PC-3 (cell line): Measurements from ENCODE around the gene PYGO2. TPM values are rescaled to one million over a fixed set of nuclear protein-coding genes. Genes with fewer than 3 reads are reported as not detected.

Source experiments
- ATAC-seq: fragments of 200-7000 bp; cut with Tn5 transposase; 2 replicates; pipeline ENCODE4 v1.9.1; 2020; ENCODE audit warnings: mild to moderate bottlenecking, moderate library complexity
- BruUV-seq: library from RNA; stranded (reverse); fragments of 400-500 nt; replicated peaks from 2 replicates; lab custom pipeline; 2021; lab: Mats Ljungman, UMichigan
- CTCF ChIA-PET: fragments of 300-600 bp; sonication (Branson Sonifier 250); formaldehyde crosslinking; loops from one replicate; lab custom pipeline; 2022; ENCODE audit warnings: antibody characterized with exemption; lab: Charles Lee
- POLR2A ChIA-PET: fragments of 300-600 bp; sonication (Branson Sonifier 250); formaldehyde crosslinking; loops from one replicate; lab custom pipeline; 2022; ENCODE audit warnings: antibody characterized with exemption; ENCODE audit not compliant: unreplicated experiment; lab: Charles Lee
- DNase-seq: peaks from one replicate; pipeline ENCODE4 v3.0.0-alpha.2; 2015
- H2AFZ ChIP-seq: fragments of 300-600 bp; sonication (generic); 2 replicates; pipeline ENCODE4 v1.6.0; 2016; ENCODE audit warnings: antibody characterized with exemption, low read length
- H3F3A ChIP-seq: fragments of 300-600 bp; sonication (generic); one replicate; pipeline ENCODE4 v1.6.0; 2017; ENCODE audit warnings: antibody characterized with exemption, low read length, control low read depth, mild to moderate bottlenecking; ENCODE audit not compliant: unreplicated experiment
- H3K27ac ChIP-seq: fragments of 300-600 bp; sonication (generic); 2 replicates; pipeline ENCODE4 v1.5.1; 2016; ENCODE audit warnings: mild to moderate bottlenecking, low read length
- H3K27me3 ChIP-seq: fragments of 300-600 bp; sonication (generic); 2 replicates; pipeline ENCODE4 v1.6.1; 2016; ENCODE audit warnings: low read length, mixed read lengths
- H3K36me3 ChIP-seq: fragments of 300-600 bp; sonication (generic); 2 replicates; pipeline ENCODE4 v1.6.1; 2016; ENCODE audit warnings: low read depth, mixed run types, low read length, mixed read lengths
- H3K4me1 ChIP-seq: fragments of 300-600 bp; sonication (generic); 2 replicates; pipeline ENCODE4 v1.5.1; 2016; ENCODE audit warnings: low read length; ENCODE audit not compliant: insufficient read depth
- H3K4me2 ChIP-seq: fragments of 300-600 bp; sonication (generic); 2 replicates; pipeline ENCODE4 v1.6.0; 2016; ENCODE audit warnings: low read length
- H3K4me3 ChIP-seq: fragments of 300-600 bp; sonication (generic); 2 replicates; pipeline ENCODE4 v1.5.1; 2016; ENCODE audit warnings: mild to moderate bottlenecking, low read length, mixed read lengths
- H3K79me2 ChIP-seq: fragments of 300-600 bp; sonication (generic); 2 replicates; pipeline ENCODE4 v1.6.1; 2017; ENCODE audit warnings: low read length, mixed read lengths
- H3K9ac ChIP-seq: fragments of 300-600 bp; sonication (generic); 2 replicates; pipeline ENCODE4 v1.6.0; 2016; ENCODE audit warnings: mild to moderate bottlenecking, low read length
- H3K9me2 ChIP-seq: fragments of 300-600 bp; sonication (generic); replicated peaks from 2 replicates; pipeline ENCODE4 v1.6.1; 2016; ENCODE audit warnings: mixed run types, low read length, mixed read lengths
- H3K9me3 ChIP-seq: fragments of 300-600 bp; sonication (generic); 2 replicates; pipeline ENCODE4 v1.6.1; 2016; ENCODE audit warnings: low read length, mixed read lengths
- H4K20me1 ChIP-seq: fragments of 300-600 bp; sonication (generic); 2 replicates; pipeline ENCODE4 v1.6.1; 2016; ENCODE audit warnings: low read length, mixed read lengths
- EZH2 ChIP-seq: fragments of 300-600 bp; sonication (generic); IDR thresholded peaks from one replicate; pipeline ENCODE4 v1.6.1; 2017; ENCODE audit warnings: antibody characterized with exemption, mild to moderate bottlenecking, low read length; ENCODE audit not compliant: unreplicated experiment
- EZH2phosphoT487 ChIP-seq: fragments of 300-600 bp; sonication (generic); IDR thresholded peaks from 2 replicates; pipeline ENCODE4 v1.6.1; 2018; ENCODE audit warnings: mild to moderate bottlenecking, antibody characterized with exemption, low read length, borderline replicate concordance
- intact Hi-C: fragments of 100-400 bp; cut with micrococcal nuclease; formaldehyde crosslinking; loops from 2 replicates; pipeline ENCODE4 v1.9.0; 2023
- total RNA-seq: library from RNA; depleted of rRNA; stranded (reverse); fragments of >200 nt; gene quantifications from 2 replicates; pipeline ENCODE4 v1.2.3, GENCODE V29; 2014
- TF ChIP-seq, protein P1 (sequence below): fragments of 300-600 bp; sonication (generic); conservative IDR thresholded peaks from 2 replicates; pipeline ENCODE4 v1.5.1; 2017; ENCODE audit warnings: antibody characterized with exemption, low read depth, mild to moderate bottlenecking, low read length

PYGO2 gene
- total RNA-seq, 1 experiment from 2014 or later: 41.7 TPM

GRCh38 chr1:154999571-155000410 lies 38.2 kb upstream of the PYGO2 start:
- TF ChIP-seq EZH2 (no peak), EZH2phosphoT487 (no peak)
- TF ChIP-seq, protein P1, sequence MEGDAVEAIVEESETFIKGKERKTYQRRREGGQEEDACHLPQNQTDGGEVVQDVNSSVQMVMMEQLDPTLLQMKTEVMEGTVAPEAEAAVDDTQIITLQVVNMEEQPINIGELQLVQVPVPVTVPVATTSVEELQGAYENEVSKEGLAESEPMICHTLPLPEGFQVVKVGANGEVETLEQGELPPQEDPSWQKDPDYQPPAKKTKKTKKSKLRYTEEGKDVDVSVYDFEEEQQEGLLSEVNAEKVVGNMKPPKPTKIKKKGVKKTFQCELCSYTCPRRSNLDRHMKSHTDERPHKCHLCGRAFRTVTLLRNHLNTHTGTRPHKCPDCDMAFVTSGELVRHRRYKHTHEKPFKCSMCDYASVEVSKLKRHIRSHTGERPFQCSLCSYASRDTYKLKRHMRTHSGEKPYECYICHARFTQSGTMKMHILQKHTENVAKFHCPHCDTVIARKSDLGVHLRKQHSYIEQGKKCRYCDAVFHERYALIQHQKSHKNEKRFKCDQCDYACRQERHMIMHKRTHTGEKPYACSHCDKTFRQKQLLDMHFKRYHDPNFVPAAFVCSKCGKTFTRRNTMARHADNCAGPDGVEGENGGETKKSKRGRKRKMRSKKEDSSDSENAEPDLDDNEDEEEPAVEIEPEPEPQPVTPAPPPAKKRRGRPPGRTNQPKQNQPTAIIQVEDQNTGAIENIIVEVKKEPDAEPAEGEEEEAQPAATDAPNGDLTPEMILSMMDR: no peak
- H3F3A ChIP-seq: peaks cover 4% of the 10 kb centered on the region
- H3K4me2 ChIP-seq: peak overlapping the region; percentile 75
- H3K27me3 ChIP-seq: no peaks in the 10 kb centered on the region
- H3K9me3 ChIP-seq: no peaks in the 10 kb centered on the region
- peak overlapping the region; percentile 77 for H3K27ac ChIP-seq
- peaks cover 22% of the 10 kb centered on the region for H3K79me2 ChIP-seq
- peak; percentile 38 for DNase-seq
- peaks cover 29% of the 10 kb centered on the region for H3K4me1 ChIP-seq
- peak overlapping the region; percentile 54 for H3K9ac ChIP-seq
- H2AFZ ChIP-seq: peak overlapping the region; percentile 78
- no peaks in the 10 kb centered on the region for H3K9me2 ChIP-seq
- intact Hi-C loops: loop anchor here (2.0 kb wide), 1 partner anchor 39 kb away; the partner anchor contains the start of gene PYGO2
- no TSS peak for BruUV-seq
- H4K20me1 ChIP-seq: no peaks in the 10 kb centered on the region
- H3K4me3 ChIP-seq: peak overlapping the region; percentile 58
- no peak for ATAC-seq
- POLR2A ChIA-PET: interaction anchor here (0.6 kb wide), 1 partner anchor 63 kb away, joined by 9 read pairs; no protein-coding TSS in a partner anchor
- CTCF ChIA-PET: interaction anchor here (0.8 to 1.5 kb wide), 5 partner anchors 16 to 86 kb away, joined by 3 to 8 read pairs (median 4); partner anchors contain the start of genes FLAD1 and SHC1
- H3K36me3 ChIP-seq: no peaks in the 10 kb centered on the region

DNA sequence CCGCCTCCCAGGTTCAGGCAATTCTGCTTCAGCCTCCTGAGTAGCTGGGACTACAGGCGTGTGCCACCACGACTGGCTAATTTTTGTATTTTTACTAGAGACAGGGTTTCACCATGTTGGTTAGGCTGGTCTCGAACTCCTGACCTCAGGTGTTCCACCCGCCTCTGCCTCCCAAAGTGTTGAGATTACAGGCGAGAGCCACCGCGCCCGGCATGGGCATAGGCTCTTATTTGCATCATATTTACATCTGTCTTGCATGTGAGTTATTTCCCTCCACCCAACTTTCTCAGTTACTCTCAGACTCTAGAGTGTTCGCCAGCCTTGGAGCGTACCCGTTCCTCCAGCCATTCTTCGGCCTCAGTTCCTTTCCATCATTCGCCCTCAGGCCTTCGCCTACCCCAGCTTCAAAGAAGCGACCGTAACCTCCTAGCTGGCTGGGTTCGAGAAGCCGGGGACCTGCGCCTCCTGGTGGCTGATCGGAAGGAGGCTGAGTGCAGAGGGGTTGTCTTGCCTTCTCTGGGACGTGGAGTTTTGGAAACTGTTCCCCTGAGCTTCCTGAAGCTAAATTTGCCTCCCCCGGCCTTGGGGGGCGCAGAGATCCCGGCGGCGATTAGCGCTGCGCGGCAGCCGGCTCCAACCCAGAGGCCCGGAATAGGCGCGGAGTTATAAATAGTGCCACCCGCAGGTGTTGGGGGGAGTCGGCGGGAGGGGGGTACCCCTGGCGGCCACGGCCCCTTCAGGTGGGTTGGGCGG lies 37.4 kb upstream of the PYGO2 start:
- H3K9me3 ChIP-seq: no peaks in the 10 kb centered on the region
- intact Hi-C loops: no loop called here
- H3K9ac ChIP-seq: no peak overlapping the region
- peak overlapping the region; percentile 78 for H2AFZ ChIP-seq
- H3K4me3 ChIP-seq: peak overlapping the region; percentile 58
- TF ChIP-seq, protein P1: peak; percentile 99
- TF ChIP-seq EZH2 (no peak), EZH2phosphoT487 (no peak)
- H3K79me2 ChIP-seq: peaks cover 14% of the 10 kb centered on the region
- DNase-seq (peak; percentile 77), ATAC-seq (no peak)
- H3K4me1 ChIP-seq: peaks cover 21% of the 10 kb centered on the region
- CTCF ChIA-PET: interaction anchor here (0.6 to 1.5 kb wide), 7 partner anchors 15 to 86 kb away, joined by 3 to 8 read pairs (median 4); partner anchors contain the start of genes FLAD1 and PBXIP1
- BruUV-seq: no TSS peak
- no peaks in the 10 kb centered on the region for H3K9me2 ChIP-seq
- POLR2A ChIA-PET: no interaction called here
- no peak overlapping the region for H3K27ac ChIP-seq
- H3F3A ChIP-seq: no peaks in the 10 kb centered on the region
- no peaks in the 10 kb centered on the region for H3K36me3 ChIP-seq
- H3K4me2 ChIP-seq: peak overlapping the region; percentile 75
- H3K27me3 ChIP-seq: no peaks in the 10 kb centered on the region
- no peaks in the 10 kb centered on the region for H4K20me1 ChIP-seq
